HEK293 (cell line): ENCODE data around the gene PLSCR5.

Experiments used
- MEIS1 ChIP-seq: sonication (generic); formaldehyde crosslinking; IDR thresholded peaks from 2 replicates; pipeline ENCODE4 v1.8.1; 2022; ENCODE audit warnings: missing genetic modification reagents, mild to moderate bottlenecking, borderline replicate concordance
- YY1 ChIP-seq: fragments of 450-650 bp; formaldehyde crosslinking; IDR thresholded peaks from 2 replicates; pipeline ENCODE4 v1.5.1; 2018; ENCODE audit warnings: missing biosample characterization, missing genetic modification characterization
- ZBTB21 ChIP-seq: fragments of 450-650 bp; formaldehyde crosslinking; IDR thresholded peaks from 2 replicates; pipeline ENCODE4 v1.5.1; 2017; ENCODE audit warnings: missing biosample characterization, missing genetic modification characterization
- ZNF596 ChIP-seq: fragments of 450-650 bp; IDR thresholded peaks from 2 replicates; pipeline ENCODE4 v1.5.0; 2018; ENCODE audit warnings: missing biosample characterization, mild to moderate bottlenecking, missing genetic modification characterization, moderate library complexity
- TF ChIP-seq, protein P1 (sequence below): fragments of 450-650 bp; formaldehyde crosslinking; IDR thresholded peaks from 2 replicates; pipeline ENCODE4 v1.5.1; 2016; ENCODE audit warnings: missing biosample characterization, missing genetic modification characterization
- TF ChIP-seq, protein P2 (sequence below): fragments of 450-650 bp; formaldehyde crosslinking; IDR thresholded peaks from 2 replicates; pipeline ENCODE4 v1.5.1; 2016; ENCODE audit warnings: missing biosample characterization, missing genetic modification characterization
- TF ChIP-seq, protein P3 (sequence below): fragments of 450-650 bp; formaldehyde crosslinking; IDR thresholded peaks from 2 replicates; pipeline ENCODE4 v1.5.1; 2016; ENCODE audit warnings: missing biosample characterization, missing genetic modification characterization

DNA sequence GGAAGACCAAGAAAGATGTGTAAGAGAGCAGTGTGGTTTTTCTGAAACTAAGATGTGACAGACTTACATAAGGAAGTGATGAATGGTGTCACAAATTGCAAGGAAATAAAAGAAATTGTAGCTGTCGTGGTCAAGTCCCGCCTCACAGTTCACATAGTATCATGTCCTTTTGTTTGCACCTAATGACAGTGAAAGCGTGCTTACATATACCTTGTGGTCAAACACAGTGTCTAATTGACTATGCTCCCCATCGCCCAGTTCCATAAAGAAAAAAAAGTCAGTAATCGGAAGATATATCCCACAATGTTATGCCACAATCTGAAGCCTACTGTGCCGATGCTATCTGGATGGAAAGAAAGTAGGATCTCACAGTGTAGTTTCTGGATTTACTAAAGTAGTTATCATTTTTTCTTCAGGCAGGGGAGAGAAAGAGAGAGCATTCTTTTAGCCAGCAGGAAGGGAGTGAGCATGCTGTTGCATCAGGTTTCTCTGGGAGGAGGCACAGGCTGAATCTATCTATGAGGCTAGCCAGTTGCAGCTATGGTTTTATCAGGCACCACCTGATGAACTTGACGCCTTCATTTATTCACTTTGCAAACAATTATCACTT is 50.9 kb downstream of the PLSCR5 start:
- TF ChIP-seq YY1 (tag by site-specific recombination), result no peak
- no peak for TF ChIP-seq ZNF596 (tag by site-specific recombination)
- TF ChIP-seq, protein P1, sequence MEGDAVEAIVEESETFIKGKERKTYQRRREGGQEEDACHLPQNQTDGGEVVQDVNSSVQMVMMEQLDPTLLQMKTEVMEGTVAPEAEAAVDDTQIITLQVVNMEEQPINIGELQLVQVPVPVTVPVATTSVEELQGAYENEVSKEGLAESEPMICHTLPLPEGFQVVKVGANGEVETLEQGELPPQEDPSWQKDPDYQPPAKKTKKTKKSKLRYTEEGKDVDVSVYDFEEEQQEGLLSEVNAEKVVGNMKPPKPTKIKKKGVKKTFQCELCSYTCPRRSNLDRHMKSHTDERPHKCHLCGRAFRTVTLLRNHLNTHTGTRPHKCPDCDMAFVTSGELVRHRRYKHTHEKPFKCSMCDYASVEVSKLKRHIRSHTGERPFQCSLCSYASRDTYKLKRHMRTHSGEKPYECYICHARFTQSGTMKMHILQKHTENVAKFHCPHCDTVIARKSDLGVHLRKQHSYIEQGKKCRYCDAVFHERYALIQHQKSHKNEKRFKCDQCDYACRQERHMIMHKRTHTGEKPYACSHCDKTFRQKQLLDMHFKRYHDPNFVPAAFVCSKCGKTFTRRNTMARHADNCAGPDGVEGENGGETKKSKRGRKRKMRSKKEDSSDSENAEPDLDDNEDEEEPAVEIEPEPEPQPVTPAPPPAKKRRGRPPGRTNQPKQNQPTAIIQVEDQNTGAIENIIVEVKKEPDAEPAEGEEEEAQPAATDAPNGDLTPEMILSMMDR (tag by site-specific recombination), result no peak
- TF ChIP-seq, protein P2, sequence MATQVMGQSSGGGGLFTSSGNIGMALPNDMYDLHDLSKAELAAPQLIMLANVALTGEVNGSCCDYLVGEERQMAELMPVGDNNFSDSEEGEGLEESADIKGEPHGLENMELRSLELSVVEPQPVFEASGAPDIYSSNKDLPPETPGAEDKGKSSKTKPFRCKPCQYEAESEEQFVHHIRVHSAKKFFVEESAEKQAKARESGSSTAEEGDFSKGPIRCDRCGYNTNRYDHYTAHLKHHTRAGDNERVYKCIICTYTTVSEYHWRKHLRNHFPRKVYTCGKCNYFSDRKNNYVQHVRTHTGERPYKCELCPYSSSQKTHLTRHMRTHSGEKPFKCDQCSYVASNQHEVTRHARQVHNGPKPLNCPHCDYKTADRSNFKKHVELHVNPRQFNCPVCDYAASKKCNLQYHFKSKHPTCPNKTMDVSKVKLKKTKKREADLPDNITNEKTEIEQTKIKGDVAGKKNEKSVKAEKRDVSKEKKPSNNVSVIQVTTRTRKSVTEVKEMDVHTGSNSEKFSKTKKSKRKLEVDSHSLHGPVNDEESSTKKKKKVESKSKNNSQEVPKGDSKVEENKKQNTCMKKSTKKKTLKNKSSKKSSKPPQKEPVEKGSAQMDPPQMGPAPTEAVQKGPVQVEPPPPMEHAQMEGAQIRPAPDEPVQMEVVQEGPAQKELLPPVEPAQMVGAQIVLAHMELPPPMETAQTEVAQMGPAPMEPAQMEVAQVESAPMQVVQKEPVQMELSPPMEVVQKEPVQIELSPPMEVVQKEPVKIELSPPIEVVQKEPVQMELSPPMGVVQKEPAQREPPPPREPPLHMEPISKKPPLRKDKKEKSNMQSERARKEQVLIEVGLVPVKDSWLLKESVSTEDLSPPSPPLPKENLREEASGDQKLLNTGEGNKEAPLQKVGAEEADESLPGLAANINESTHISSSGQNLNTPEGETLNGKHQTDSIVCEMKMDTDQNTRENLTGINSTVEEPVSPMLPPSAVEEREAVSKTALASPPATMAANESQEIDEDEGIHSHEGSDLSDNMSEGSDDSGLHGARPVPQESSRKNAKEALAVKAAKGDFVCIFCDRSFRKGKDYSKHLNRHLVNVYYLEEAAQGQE, result no peak
- TF ChIP-seq MEIS1 (CRISPR knock-in tag), result no peak
- TF ChIP-seq, protein P3, sequence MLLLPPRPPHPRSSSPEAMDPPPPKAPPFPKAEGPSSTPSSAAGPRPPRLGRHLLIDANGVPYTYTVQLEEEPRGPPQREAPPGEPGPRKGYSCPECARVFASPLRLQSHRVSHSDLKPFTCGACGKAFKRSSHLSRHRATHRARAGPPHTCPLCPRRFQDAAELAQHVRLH (tag by site-specific recombination), result no peak
- no peak for TF ChIP-seq ZBTB21 (tag by site-specific recombination)
